ENCODE data around the gene GRID2.
"Not testable (repeated sequence)": the region's sequence is repeated elsewhere in the genome, so short reads cannot be mapped to it uniquely, and the experiment has no call there.

Gene GRID2

GRCh38 chr4:92305148-92305877 is 1.5 kb downstream of the GRID2 start:
- DNase-seq (ENCODE audit: low spot score) = no peak

- no peak for DNase-seq (ENCODE audit: low spot score)
Measured at GRCh38 chr4:92305878-92306520, 2.2 kb downstream of the GRID2 start.

DNA sequence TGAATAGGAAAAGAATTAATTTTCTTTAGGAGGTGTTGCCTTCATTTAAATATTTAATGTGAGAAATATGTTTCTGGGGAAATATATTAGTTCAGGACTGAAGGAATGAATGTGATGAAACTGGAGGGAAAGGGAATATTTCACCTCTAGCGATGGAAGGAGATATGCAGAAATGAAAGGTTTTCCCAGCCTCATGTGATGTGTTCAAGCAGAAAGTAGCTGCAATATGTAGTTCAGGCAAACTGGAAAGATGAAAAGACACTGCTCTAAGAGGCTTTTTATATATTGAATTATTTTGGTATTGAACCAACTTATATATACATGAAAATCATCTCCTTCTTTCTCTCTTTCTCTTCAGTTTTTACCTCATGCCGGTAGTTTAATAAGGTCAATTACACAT is 3.4 kb downstream of the GRID2 start:
- no peak for DNase-seq (ENCODE audit: low spot score)

- no peak for DNase-seq (ENCODE audit: low spot score)
Measured at GRCh38 chr4:92307866-92308265, 4.1 kb downstream of the GRID2 start.

DNA sequence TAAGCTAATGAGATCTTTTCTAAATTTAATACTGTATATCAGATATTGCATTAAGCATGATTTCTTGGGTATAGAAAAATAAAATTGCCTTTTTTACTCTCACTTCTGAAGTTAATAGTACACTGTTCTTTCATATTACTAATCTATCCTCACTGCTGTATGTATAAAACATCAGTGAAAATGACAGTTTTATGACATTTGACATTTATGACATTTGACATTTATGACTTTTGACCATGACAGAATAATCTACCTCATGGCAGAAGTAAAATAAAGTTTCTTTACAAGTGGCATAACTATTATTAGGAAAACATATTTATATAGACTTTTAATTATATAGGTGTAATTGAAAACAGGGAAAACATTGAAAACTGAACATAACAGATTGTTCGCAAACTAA is 13.3 kb downstream of the GRID2 start:
- no peak for DNase-seq (ENCODE audit: low spot score)

- no peak for DNase-seq (ENCODE audit: low spot score)
Measured at GRCh38 chr4:92328095-92328494, 24.3 kb downstream of the GRID2 start.

DNA sequence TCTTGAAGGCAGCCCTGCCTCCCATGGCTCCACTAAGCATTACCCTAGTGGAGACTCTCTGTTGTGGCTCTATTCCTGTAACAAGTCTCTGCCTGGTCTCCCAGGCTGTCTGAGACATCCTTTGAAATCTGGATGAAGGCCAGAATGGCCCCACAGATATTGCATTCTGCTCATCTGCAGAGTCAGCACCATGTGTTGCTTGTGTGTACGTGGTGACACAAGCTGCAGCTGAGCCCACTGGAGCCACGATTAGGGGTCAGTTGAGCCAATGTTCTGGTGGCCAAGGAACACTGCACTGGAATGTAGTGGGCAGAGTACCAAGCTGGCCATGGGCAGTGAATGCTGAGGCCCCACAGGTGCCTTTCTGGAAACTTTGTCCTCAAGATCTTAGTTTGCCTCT is 29.2 kb downstream of the GRID2 start:
- DNase-seq (ENCODE audit: low spot score) = no peak

DNA sequence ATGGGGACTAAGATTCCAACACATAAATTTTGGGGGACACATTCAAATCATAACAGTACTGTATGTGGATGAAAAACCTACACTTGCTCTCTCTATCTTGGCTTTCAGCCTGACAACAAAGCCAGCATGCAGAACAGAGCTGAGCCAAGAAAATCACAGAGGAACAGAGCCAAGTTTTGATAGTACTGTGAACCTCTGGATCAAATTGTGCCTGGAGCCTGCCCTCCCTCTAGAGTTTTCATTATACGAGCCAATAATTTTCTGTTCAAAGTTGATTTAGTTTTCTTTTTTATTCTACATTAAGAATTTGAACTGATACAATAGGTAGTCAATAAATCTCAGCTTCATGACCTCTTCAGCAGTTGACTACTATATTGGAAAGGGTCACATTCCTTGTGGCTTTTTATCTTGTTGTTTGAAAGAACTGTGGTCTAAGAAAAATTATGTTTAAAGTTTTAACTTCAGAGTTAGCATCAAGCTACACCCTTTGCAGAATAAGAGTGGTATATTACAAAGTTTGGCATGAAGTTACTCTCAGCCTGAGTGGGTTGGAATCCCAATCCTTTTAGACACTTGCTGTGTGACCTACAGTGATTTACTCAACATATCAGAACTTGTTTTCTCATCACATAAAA is 31.1 kb downstream of the GRID2 start:
- no peak for DNase-seq (ENCODE audit: low spot score)

- DNase-seq (ENCODE audit: low spot score) = no peak
Measured at GRCh38 chr4:92339676-92340075, 35.9 kb downstream of the GRID2 start.

DNA sequence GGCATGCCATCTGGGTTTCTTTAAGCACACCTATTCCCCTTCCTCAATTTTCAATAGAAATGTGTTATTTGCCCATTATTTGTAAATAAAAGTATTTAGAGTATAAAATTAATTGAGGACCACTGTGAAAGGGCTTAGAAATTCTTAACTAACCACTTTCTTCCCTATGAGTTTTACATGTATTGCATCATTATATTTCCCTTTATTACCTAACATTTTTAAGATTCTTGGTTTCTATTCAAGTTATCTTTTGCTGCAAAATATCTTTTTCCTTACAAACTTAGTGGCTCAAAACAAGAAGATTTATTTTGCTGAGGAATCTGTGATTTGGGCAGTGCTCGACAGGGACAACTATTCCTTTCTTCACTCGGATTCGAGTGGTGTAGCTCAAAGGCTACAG is 40.5 kb downstream of the GRID2 start:
- DNase-seq (ENCODE audit: low spot score) = no peak

DNA sequence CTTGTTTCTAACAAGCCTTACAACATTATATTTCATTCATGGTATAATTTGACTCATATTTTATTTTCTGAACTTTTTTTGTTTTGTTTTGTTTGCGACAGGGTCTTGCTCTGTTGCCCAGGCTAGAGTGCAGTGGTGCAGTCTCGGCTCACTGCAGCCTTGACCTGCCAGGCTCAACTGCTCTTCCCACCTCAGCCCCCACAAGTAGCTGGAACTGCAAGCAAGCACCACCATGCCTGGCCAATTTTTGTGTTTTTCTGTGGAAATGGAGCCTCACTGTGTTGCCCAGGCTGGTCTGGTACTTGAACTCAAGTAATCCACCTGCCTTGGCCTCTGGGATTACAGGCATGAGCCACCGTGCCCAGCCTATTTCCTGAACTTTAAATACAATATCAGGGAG is 42.5 kb downstream of the GRID2 start:
- no peak for DNase-seq (ENCODE audit: low spot score)

DNA sequence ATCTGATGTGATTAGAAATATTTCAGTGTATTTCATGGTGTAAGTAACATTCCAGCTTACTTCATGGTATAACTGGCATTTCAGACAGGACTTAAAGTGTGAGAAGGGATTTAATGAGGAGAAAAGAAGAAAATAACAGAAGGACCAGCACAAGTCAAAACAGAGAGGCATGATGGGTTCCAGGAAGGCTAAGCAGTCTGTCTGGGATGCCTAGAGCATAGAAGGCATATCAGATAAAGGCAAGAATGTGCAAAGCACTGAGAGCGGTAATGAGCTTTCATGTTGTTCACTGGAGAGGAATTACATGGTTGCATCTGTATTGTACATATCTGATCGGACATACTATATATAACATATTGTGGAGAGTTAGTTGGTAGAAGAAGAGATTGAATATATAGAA is 54.2 kb downstream of the GRID2 start:
- DNase-seq (ENCODE audit: low spot score) = no peak

DNA sequence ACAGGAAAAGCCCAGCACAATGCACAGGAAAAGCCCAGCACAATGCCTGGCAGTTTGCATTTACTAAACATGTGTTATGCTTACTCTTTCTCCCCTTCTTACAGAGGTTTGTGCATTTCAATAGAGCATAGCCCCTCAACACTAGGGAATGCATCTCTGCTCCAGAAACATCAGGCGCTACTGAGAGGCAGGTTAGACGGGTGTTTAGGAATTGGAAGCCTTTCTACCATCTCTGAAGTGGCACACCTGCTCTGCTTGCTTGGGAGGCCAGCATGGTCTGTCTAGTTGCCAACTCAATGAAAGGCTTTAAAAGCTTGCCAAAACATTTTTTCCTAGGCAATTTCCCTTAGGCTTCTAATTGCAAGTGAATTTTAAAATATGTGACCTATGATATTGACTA is 55.7 kb downstream of the GRID2 start:
- DNase-seq (ENCODE audit: low spot score) = no peak

DNA sequence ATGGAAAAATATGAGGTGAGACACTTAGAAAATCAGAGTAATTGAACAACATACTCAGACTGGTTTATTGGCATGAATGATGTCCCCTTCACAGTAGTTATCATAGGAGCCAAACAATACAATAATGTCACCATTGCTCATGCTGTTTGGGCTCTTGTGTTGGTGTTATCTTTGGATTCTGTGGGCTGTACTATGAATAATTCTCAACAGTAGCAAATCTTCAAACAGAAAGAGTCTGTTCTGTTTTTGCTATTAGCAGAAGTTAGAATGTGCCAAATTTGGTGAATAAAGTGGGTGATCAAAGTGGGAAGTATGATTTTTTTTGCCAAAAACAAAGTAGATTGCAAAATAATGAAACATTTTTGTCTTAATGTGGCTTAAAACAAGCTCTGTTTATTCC is 58.3 kb downstream of the GRID2 start:
- no peak for DNase-seq (ENCODE audit: low spot score)

- DNase-seq (ENCODE audit: low spot score) = no peak
Measured at GRCh38 chr4:92368653-92369052, 64.9 kb downstream of the GRID2 start.

DNA sequence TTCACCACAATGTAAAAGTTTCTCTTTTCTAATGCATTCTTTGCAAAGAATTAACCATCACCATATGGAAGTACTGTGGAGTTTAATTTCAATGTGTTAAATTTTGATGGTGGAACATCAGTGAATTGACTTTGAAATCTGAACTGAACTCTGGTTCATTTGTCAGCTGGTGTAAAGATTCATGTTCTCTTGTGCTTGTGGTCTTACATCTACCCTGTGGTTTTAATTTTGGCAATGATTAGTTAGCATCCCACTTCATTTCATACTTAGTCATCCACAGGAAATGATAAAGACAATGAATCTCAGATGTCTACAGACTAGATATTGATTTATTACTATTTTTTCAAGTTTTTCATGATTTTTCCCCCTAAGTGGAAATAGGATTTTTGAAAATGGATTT is 77.8 kb downstream of the GRID2 start:
- DNase-seq (ENCODE audit: low spot score) = no peak

GRCh38 chr4:92382128-92382527 is 78.4 kb downstream of the GRID2 start:
- DNase-seq (ENCODE audit: low spot score) = no peak

GRCh38 chr4:92387459-92388069 is 83.8 kb downstream of the GRID2 start:
- DNase-seq (ENCODE audit: low spot score) = no peak

GRCh38 chr4:92399032-92399431 is 95.3 kb downstream of the GRID2 start:
- no peak for DNase-seq (ENCODE audit: low spot score)

DNA sequence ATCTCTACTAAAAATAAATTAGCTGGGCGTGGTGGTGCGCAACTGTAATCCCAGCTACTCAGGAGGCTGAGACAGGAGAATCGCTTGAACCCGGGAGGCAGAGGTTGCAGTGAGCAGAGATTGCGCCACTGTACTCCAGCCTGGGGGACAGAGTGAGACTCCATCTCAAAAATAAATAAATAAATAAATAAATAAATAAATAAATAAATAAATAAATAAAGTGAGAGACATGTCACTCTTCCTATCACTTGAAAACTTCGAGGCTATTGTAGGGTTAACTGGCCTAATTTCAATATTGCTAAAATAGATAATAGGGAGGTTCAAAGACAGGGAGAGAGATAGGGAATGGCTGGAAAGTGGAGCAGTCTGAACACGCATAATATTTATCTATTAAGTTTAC is 99.8 kb downstream of the GRID2 start:
- not testable (repeated sequence) for DNase-seq (ENCODE audit: low spot score)

GRCh38 chr4:92406488-92406887 is 102.7 kb downstream of the GRID2 start:
- DNase-seq (ENCODE audit: low spot score) = no peak

DNA sequence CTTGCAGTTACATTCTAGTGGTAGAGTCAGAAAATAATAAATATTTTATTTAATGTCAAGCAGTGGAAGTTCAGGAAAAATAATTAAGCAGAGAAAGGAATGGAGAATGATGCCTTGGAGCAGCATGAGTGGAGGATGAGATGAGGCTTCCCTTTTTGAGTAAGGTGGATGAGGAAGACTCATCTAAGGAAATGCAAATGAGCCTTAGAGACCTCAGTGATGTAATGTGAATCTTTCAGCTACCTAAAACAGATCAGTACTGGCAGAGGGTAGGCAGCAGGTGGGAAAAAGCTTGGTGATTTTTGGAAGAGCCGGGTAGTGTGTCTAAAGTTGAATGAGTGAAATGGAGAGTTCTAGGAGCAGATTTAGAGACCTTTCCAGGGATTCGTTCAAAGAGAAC is 118.2 kb downstream of the GRID2 start:
- DNase-seq (ENCODE audit: low spot score) = no peak

DNA sequence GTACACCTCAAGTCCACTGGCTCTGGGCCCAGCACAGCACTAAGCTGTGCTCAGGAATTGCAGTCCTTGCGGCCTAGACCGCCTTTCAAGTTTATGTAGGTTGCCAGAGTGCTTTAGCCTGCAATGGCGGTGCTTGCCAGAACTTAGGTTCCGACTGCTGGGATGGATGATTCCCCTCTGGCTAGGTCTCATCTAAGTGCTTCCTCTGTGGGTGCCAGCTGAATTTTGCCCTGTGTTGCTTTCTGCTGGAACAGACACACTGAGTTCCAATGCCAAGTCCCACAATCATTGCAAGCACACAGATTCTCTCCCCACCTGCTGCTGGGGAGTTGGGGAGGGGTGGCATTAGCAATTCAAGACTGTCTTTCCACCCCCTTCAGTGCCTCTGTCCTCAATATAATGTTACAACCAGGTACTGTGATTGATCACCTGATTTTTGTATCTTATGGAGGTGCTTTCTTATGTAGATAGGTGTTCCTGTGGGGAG is 129.5 kb downstream of the GRID2 start:
- no peak for DNase-seq (ENCODE audit: low spot score)

Measured in CD4-positive, alpha-beta T cell treated with Interleukin-6 at 100 ng/mL for 8 hours (primary cell).